IMR-90 (cell line): Measurements from ENCODE around the gene TBC1D16. TPM values are rescaled to one million over a fixed set of nuclear protein-coding genes. Genes with fewer than 3 reads are reported as not detected.

Experiments
- ATAC-seq: fragments of 200-7000 bp; cut with Tn5 transposase; 2 replicates; pipeline ENCODE4 v1.9.1; 2020; ENCODE audit warnings: low read depth, mild to moderate bottlenecking, moderate library complexity
- BruUV-seq: library from RNA; stranded (reverse); fragments of 400-500 nt; replicated peaks from 2 replicates; lab custom pipeline; 2021; lab: Mats Ljungman, UMichigan
- CTCF ChIA-PET: fragments of 300-600 bp; formaldehyde crosslinking; extraction: SDS; loops from one replicate; lab custom pipeline; 2021; ENCODE audit warnings: antibody characterized with exemption; lab: Yijun Ruan, JAX
- POLR2A ChIA-PET: fragments of 300-600 bp; sonication (Branson Sonifier 250); formaldehyde crosslinking; loops from one replicate; lab custom pipeline; 2022; ENCODE audit warnings: antibody characterized with exemption; ENCODE audit not compliant: unreplicated experiment; lab: Charles Lee
- DNase-seq: peaks from one replicate; pipeline ENCODE4 v3.0.0; 2013
- H2AFZ ChIP-seq: replicated peaks from 2 replicates; pipeline ENCODE3; 2013; ENCODE audit warnings: low read length, mild to moderate bottlenecking; ENCODE audit not compliant: poor library complexity
- H2AK5ac ChIP-seq: 2 replicates; pipeline ENCODE4 v1.6.1; 2013; ENCODE audit warnings: low read depth, low read length, inconsistent platforms
- H2AK9ac ChIP-seq: replicated peaks from 2 replicates; pipeline ENCODE3; 2013; ENCODE audit warnings: mild to moderate bottlenecking, low read depth, low read length, moderate library complexity; ENCODE audit not compliant: poor library complexity
- H2BK120ac ChIP-seq: 2 replicates; pipeline ENCODE4 v1.6.1; 2013; ENCODE audit warnings: low read depth, low read length, inconsistent platforms
- H2BK15ac ChIP-seq: 3 replicates; pipeline ENCODE4 v1.6.1; 2013; ENCODE audit warnings: low read depth, low read length, inconsistent platforms
- H2BK20ac ChIP-seq: 2 replicates; pipeline ENCODE4 v1.6.1; 2013; ENCODE audit warnings: low read depth, mild to moderate bottlenecking, inconsistent platforms, low read length, moderate library complexity
- H2BK5ac ChIP-seq: 2 replicates; pipeline ENCODE4 v1.6.1; 2013; ENCODE audit warnings: mild to moderate bottlenecking, low read depth, low read length, inconsistent platforms; ENCODE audit not compliant: poor library complexity, severe bottlenecking
- H3K14ac ChIP-seq: replicated peaks from 2 replicates; pipeline ENCODE4 v1.6.1; 2013; ENCODE audit warnings: low read depth, low read length, inconsistent platforms
- H3K18ac ChIP-seq: 2 replicates; pipeline ENCODE4 v1.6.1; 2013; ENCODE audit warnings: low read depth, low read length, control low read depth
- H3K23ac ChIP-seq: 2 replicates; pipeline ENCODE4 v1.6.1; 2013; ENCODE audit warnings: low read depth, low read length, inconsistent platforms
- H3K27ac ChIP-seq: 2 replicates; pipeline ENCODE4 v1.5.1; 2013; ENCODE audit warnings: mild to moderate bottlenecking, control low read depth, low read length; ENCODE audit not compliant: insufficient read depth
- H3K27me3 ChIP-seq: 2 replicates; pipeline ENCODE4 v1.6.1; 2013; ENCODE audit warnings: low read length; ENCODE audit not compliant: control insufficient read depth, insufficient read depth
- H3K36me3 ChIP-seq: 2 replicates; pipeline ENCODE4 v1.6.1; 2013; ENCODE audit warnings: low read length, mixed read lengths; ENCODE audit not compliant: control insufficient read depth, insufficient read depth
- H3K4ac ChIP-seq: 2 replicates; pipeline ENCODE4 v1.6.1; 2013; ENCODE audit warnings: low read depth, low read length, inconsistent platforms
- H3K4me1 ChIP-seq: 2 replicates; pipeline ENCODE4 v1.6.1; 2013; ENCODE audit warnings: low read length, mixed read lengths; ENCODE audit not compliant: control insufficient read depth, insufficient read depth
- H3K4me2 ChIP-seq: 2 replicates; pipeline ENCODE4 v1.6.1; 2013; ENCODE audit warnings: low read depth, mild to moderate bottlenecking, control low read depth, low read length, moderate library complexity
- H3K4me3 ChIP-seq: 2 replicates; pipeline ENCODE4 v1.5.1; 2013; ENCODE audit warnings: low read depth, mild to moderate bottlenecking, control low read depth, low read length, moderate library complexity; ENCODE audit not compliant: insufficient read depth
- H3K56ac ChIP-seq: 2 replicates; pipeline ENCODE4 v1.6.1; 2013; ENCODE audit warnings: low read length, inconsistent platforms; ENCODE audit not compliant: insufficient read depth; ENCODE audit errors: extremely low read depth
- H3K79me1 ChIP-seq, 2 experiments: 2 replicates each; pipeline ENCODE4 v1.6.1; 2013; ENCODE audit warnings: low read length in 2 of 2, inconsistent platforms in 1 of 2, low read depth in 1 of 2
- H3K9ac ChIP-seq: 2 replicates; pipeline ENCODE4 v1.6.1; 2013; ENCODE audit warnings: low read depth, low read length, control low read depth
- H3K9me1 ChIP-seq: 2 replicates; pipeline ENCODE4 v1.6.1; 2013; ENCODE audit warnings: low read length, inconsistent platforms; ENCODE audit not compliant: insufficient read depth
- H3K9me3 ChIP-seq: 2 replicates; pipeline ENCODE4 v1.6.1; 2013; ENCODE audit warnings: low read length; ENCODE audit not compliant: control insufficient read depth, insufficient read depth
- H4K20me1 ChIP-seq: 2 replicates; pipeline ENCODE4 v1.6.1; 2013; ENCODE audit warnings: low read length, inconsistent platforms; ENCODE audit not compliant: insufficient read depth
- H4K5ac ChIP-seq: 2 replicates; pipeline ENCODE4 v1.6.1; 2013; ENCODE audit warnings: mild to moderate bottlenecking, low read depth, low read length, control low read depth
- H4K8ac ChIP-seq, 2 experiments: 2 replicates each; pipeline ENCODE4 v1.6.1; 2013; ENCODE audit warnings: low read depth in 2 of 2, low read length in 2 of 2, control low read depth in 1 of 2, inconsistent platforms in 1 of 2
- H4K91ac ChIP-seq: 2 replicates; pipeline ENCODE4 v1.6.1; 2013; ENCODE audit warnings: low read depth, low read length, inconsistent platforms; ENCODE audit not compliant: insufficient read depth
- BHLHE40 ChIP-seq: fragments of 150-350 bp; IDR thresholded peaks from 2 replicates; pipeline ENCODE4 v1.6.1; 2016; ENCODE audit warnings: mild to moderate bottlenecking, low read depth, low read length
- CEBPB ChIP-seq: IDR thresholded peaks from 2 replicates; pipeline ENCODE4 v1.6.1; 2012; ENCODE audit warnings: low read depth, low read length, improper control_type of control experiment
- CHD1 ChIP-seq: IDR thresholded peaks from 2 replicates; pipeline ENCODE4 v1.6.1; 2012; ENCODE audit warnings: low read depth, low read length, improper control_type of control experiment
- CTCF ChIP-seq: conservative IDR thresholded peaks from 2 replicates; pipeline ENCODE4 v1.5.1; 2012; ENCODE audit warnings: mild to moderate bottlenecking, low read depth, low read length, improper control_type of control experiment
- ELK1 ChIP-seq: fragments of 150-350 bp; IDR thresholded peaks from 2 replicates; pipeline ENCODE4 v1.6.1; 2016; ENCODE audit warnings: low read depth, mild to moderate bottlenecking, low read length, moderate library complexity, borderline replicate concordance
- MAFK ChIP-seq: IDR thresholded peaks from 2 replicates; pipeline ENCODE4 v1.6.1; 2012; ENCODE audit warnings: low read depth, low read length, improper control_type of control experiment
- MAZ ChIP-seq: IDR thresholded peaks from 2 replicates; pipeline ENCODE4 v1.6.1; 2012; ENCODE audit warnings: low read depth, mild to moderate bottlenecking, low read length, improper control_type of control experiment, moderate library complexity, borderline replicate concordance
- MXI1 ChIP-seq: IDR thresholded peaks from 2 replicates; pipeline ENCODE4 v1.6.1; 2012; ENCODE audit warnings: low read depth, mild to moderate bottlenecking, low read length, moderate library complexity, borderline replicate concordance
- NFE2L2 ChIP-seq: fragments of 150-350 bp; IDR thresholded peaks from 2 replicates; pipeline ENCODE4 v1.6.1; 2016; ENCODE audit warnings: low read depth, mild to moderate bottlenecking, low read length
- POLR2A ChIP-seq: IDR thresholded peaks from 2 replicates; pipeline ENCODE4 v1.6.1; 2012; ENCODE audit warnings: mild to moderate bottlenecking, low read depth, low read length
- RAD21 ChIP-seq: IDR thresholded peaks from 2 replicates; pipeline ENCODE4 v1.6.1; 2012; ENCODE audit warnings: low read length, improper control_type of control experiment
- RCOR1 ChIP-seq: IDR thresholded peaks from 2 replicates; pipeline ENCODE4 v1.6.1; 2012; ENCODE audit warnings: mild to moderate bottlenecking, low read length, improper control_type of control experiment; ENCODE audit not compliant: insufficient replicate concordance
- RFX5 ChIP-seq: IDR thresholded peaks from 2 replicates; pipeline ENCODE4 v1.8.0; 2012; ENCODE audit warnings: low read depth, mild to moderate bottlenecking, low read length, moderate library complexity
- USF2 ChIP-seq: fragments of 150-350 bp; IDR thresholded peaks from 2 replicates; pipeline ENCODE4 v1.6.1; 2017; ENCODE audit warnings: mild to moderate bottlenecking, antibody characterized with exemption, low read length, low read depth
- WGBS, 2 experiments: methylation state at CpG; one replicate each; pipeline versions ENCODE4 v1.1.5 to v1.1.7; 2013; ENCODE audit warnings: missing lambda C conversion rate in 2 of 2; ENCODE audit not compliant: insufficient read length in 1 of 2; ENCODE audit errors: extremely low coverage in 2 of 2; 5-methylcytosine and 5-hydroxymethylcytosine counted together
- dilution Hi-C: fragments of 300-500 bp; cut with HindIII; formaldehyde crosslinking; loops from one replicate; pipeline ENCODE4 v1.14.3; 2018; ENCODE audit warnings: low sequenced_read_pairs; ENCODE audit not compliant: unreplicated experiment
- in situ Hi-C: fragments of 300-500 bp; cut with MboI; formaldehyde crosslinking; loops from 3 replicates; pipeline ENCODE4 v1.14.3; 2019; ENCODE audit warnings: low sequenced_read_pairs, inconsistent platforms, mixed read lengths
- intact Hi-C: fragments of 100-400 bp; cut with micrococcal nuclease; formaldehyde crosslinking; loops from 2 replicates; pipeline ENCODE4 v1.10.0; 2022
- polyA plus RNA-seq, 3 experiments: library from polyadenylated mRNA; depleted of rRNA; stranded (reverse); fragments of >200 nt; gene quantifications; 2 replicates each; pipeline ENCODE4 v1.2.3, GENCODE V29; 2012; ENCODE audit warnings: low replicate concordance in 1 of 3
- total RNA-seq: library from RNA; depleted of rRNA; stranded (reverse); fragments of >200 nt; gene quantifications from 2 replicates; pipeline ENCODE4 v1.2.3, GENCODE V29; 2012

Gene TBC1D16
- total and polyA plus RNA-seq, 2 of the 4 experiments (the other 2 are of a cell fraction) = 10.1 to 16.7 TPM

DNA sequence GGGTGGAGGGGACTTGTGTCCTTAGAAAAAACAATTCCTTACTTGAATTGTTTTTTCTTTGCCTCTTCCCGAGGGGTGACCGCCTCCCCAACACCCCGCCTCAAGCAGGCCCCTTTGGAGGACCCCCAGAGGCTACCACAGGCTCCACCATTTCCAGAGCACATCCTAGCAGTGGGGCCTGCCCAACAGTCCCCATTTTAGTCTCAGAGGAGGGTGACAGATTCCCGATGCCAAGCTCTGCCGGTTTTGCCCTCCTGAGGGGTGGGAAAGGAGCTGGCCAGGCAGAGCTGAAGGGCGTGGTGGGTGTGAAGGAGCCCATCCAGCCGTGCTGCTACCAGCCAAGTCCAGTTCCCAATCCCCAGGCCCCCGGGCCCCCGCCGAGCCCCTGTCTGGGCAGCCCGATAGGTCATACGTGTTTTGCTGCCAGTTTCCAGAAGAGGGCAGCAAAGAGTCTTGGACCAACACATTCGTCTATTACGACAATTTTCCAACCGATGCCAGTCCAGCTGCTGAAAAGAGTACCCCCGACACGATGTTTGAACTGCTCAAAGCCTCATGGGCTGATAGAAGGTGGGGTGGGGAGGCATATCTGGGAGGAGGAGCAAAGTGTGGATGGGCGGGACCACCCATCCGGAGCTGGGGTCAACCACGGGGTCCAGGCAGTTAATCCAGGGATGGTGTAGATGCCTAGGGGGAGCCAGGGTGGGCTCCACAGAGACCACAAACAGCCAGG, 46.9 kb upstream of the TBC1D16 start:
- Histone ChIP-seq H2BK120ac (no peak overlapping the region), H2AK5ac (no peak overlapping the region; the same call in none of the 2 replicates), H4K91ac (no peak overlapping the region), H4K5ac (no peak overlapping the region; the same call in 1 of the 2 replicates), H3K14ac (no peak overlapping the region), H3K27me3 (peaks cover 5% of the 10 kb centered on the region; the same call in 1 of the 2 replicates), H3K18ac (no peak overlapping the region), H4K20me1 (no peaks in the 10 kb centered on the region), H3K9me3 (no peaks in the 10 kb centered on the region), H3K4me3 (no peak overlapping the region), H2BK5ac (no peak overlapping the region), H2BK20ac (no peak overlapping the region), H3K4ac (0 out of 2 replicates have a peak overlapping the region, but pooled peaks have one; percentile 52), H2BK15ac (no peak overlapping the region), H3K4me2 (no peak overlapping the region; the same call in 1 of the 2 replicates), H3K56ac (no peak overlapping the region), H2AFZ (peak overlapping the region; percentile 88), H3K9me1 (no peaks in the 10 kb centered on the region), H3K4me1 (no peaks in the 10 kb centered on the region), H3K36me3 (no peaks in the 10 kb centered on the region), H3K79me1 (no peaks in the 10 kb centered on the region), H3K27ac (no peak overlapping the region), H4K8ac (peak overlapping the region in 1 of 2 experiments; percentile 75; a peak in 1 of 4 replicates), H2AK9ac (no peak overlapping the region), H3K23ac (no peak overlapping the region), H3K9ac (peak overlapping the region; percentile 50; the same call in 1 of the 2 replicates)
- ChIA-PET CTCF (interaction anchor here (0.5 to 2.7 kb wide), 6 partner anchors 10 to 526 kb away, joined by 3 to 14 read pairs (median 5); partner anchors contain the start of gene GAA), POLR2A (no interaction called here)
- DNase-seq = peak; percentile 78
- ATAC-seq = peak; percentile 97
- intact Hi-C loops (loop anchor here (1.0 to 10.0 kb wide), 3 partner anchors 75 to 172 kb away; no protein-coding TSS in a partner anchor), dilution Hi-C loops (no loop called here), in situ Hi-C loops (no loop called here)
- WGBS, 2 experiments = no CpG with 5 or more reads among the region's 20 CpGs
- BruUV-seq = no TSS peak
- peak; percentile 25; the same call in 1 of the 2 replicates for TF ChIP-seq MAZ
- TF ChIP-seq USF2 = no peak
- TF ChIP-seq CTCF = peak; percentile 69
- TF ChIP-seq MAFK = no peak
- no peak for TF ChIP-seq NFE2L2
- no peak for TF ChIP-seq CHD1
- TF ChIP-seq POLR2A = no peak
- no peak for TF ChIP-seq CEBPB
- TF ChIP-seq ELK1 = no peak
- TF ChIP-seq MXI1 = no peak
- no peak for TF ChIP-seq RFX5
- peak; percentile 76 for TF ChIP-seq RAD21
- no peak for TF ChIP-seq RCOR1
- TF ChIP-seq BHLHE40 = no peak
